Measurements from ENCODE around the gene SOCS3. TPM values are rescaled to one million over a fixed set of nuclear protein-coding genes. Genes with fewer than 3 reads are reported as not detected.

The SOCS3 gene
- total RNA-seq, 3 donors from 2014 or later = 118 to 143 (median 136) TPM

DNA sequence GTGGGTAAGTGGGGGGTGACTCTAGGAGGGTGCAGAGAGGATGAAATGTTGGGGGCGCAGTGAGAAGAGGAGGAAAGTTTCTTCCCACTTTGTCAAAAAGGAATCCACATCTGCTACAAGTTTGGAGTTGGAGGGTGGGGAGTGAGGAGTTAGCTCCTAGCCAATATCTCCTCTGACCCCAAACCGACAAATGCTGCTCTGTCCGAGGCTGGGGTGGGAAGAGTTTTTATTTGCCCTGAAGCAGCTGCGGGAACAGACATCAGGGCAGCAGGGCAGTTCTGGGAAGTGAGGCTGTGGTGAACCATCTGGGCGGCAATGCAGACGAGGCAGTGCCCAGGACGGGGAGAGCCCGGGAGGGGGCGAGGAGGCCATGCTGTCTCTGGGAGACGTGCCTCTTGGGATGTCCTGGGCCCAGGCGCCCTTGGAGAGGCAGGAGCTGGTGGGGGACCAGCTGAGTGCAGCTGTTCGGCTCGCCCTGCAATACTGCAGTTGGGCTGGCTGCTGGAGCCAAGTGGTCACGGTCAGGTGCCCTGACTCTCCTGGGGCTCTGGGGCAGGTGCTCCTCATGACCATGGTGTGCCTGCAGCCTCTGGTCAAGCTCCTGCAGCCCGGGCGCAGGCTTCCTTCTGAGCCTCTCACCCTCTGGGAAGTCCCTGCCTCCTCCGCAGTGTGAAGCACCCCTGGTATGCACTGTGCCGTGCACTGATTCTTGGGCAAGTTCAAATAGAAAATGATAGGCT, 6.4 kb upstream of the SOCS3 start:
- no peak overlapping the region for H3K4me3 Mint-ChIP-seq
- peaks cover 13% of the 10 kb centered on the region for H3K4me1 Mint-ChIP-seq (ENCODE audit: low read depth)
- no peaks in the 10 kb centered on the region for H3K27me3 Mint-ChIP-seq (ENCODE audit: low read depth)
- H3K9me3 Mint-ChIP-seq = no peaks in the 10 kb centered on the region
- H3K36me3 Mint-ChIP-seq (ENCODE audit: insufficient read depth) = no peaks in the 10 kb centered on the region
- DNase-seq (no peak), ATAC-seq (no peak)

DNA sequence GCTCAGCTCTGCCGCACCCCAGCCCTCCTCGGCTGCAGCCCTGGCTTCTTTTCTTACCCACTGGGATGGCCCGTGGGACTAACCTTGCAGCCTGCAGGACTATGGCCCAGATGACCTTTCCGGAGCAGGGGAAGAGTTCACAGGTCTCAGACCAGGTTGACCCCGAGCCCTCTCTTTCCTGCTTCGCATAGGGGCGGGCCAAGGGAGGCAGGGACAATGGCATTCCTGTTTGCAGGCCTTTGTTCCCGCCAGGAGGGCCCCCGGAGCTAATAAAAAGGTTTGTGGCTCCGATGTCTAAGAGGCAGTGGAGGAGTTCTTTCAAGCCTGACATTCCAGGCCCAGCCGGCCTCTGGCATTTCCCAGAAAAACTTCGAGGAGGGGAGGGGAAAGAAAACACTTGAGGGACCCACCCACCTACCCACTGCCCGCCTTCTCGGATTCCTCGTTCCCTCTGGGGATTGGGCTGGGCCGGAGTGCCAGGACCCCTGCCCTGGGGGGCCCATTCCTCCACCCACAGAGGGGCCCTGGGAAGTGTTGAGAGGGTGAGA, 5.8 kb upstream of the SOCS3 start:
- Mint-ChIP-seq H3K27me3 (ENCODE audit: low read depth) (no peaks in the 10 kb centered on the region), H3K4me3 (no peak overlapping the region), H3K9me3 (no peaks in the 10 kb centered on the region), H3K4me1 (ENCODE audit: low read depth) (peaks cover 17% of the 10 kb centered on the region), H3K36me3 (ENCODE audit: insufficient read depth) (no peaks in the 10 kb centered on the region)
- no peak for ATAC-seq
- DNase-seq = no peak

DNA sequence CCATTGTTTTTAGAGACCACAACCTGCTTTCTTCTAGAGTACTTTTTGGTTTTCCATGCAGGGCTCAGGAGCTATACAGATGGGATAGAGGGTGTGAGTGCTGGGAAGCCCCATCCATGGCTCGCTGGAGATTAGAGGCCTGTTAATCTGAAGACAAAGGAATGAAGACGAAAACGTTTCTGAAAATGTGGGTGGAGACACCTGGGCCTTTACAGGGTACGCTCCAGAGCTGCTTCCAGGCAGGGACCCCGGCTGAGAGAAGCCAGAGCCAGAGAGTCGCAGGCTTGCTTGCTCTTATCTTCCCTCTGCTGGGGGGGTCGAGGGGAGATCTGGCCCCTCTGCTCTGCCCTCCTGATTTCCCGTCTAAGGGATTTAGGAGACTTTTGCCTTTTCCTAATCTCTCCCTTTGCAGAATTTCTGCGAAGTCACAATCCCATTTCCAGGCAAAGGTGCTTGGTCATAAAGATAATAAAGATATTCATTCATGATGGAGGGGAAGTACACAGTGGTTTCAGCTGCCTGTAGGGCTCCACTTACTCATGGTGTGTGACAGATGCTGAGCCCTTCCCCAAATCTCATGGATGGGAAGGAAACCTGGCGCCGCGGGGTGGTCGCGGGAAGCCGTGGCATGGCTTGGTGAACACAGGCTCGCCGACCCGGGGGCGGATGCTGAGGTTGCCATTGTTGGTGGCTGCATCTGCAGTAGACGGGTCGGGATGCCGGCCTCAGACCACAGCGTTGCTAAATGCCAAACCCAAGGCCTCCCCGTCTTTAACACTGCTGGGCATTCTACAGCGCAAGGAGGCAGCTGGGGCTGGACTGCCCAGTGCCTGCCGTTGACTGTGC, 4.8 kb upstream of the SOCS3 start:
- no peak for DNase-seq
- H3K9me3 Mint-ChIP-seq = no peaks in the 10 kb centered on the region
- H3K4me3 Mint-ChIP-seq = no peak overlapping the region
- no peaks in the 10 kb centered on the region for H3K27me3 Mint-ChIP-seq (ENCODE audit: low read depth)
- ATAC-seq = no peak
- peaks cover 17% of the 10 kb centered on the region for H3K4me1 Mint-ChIP-seq (ENCODE audit: low read depth)
- H3K36me3 Mint-ChIP-seq (ENCODE audit: insufficient read depth) = no peaks in the 10 kb centered on the region

DNA sequence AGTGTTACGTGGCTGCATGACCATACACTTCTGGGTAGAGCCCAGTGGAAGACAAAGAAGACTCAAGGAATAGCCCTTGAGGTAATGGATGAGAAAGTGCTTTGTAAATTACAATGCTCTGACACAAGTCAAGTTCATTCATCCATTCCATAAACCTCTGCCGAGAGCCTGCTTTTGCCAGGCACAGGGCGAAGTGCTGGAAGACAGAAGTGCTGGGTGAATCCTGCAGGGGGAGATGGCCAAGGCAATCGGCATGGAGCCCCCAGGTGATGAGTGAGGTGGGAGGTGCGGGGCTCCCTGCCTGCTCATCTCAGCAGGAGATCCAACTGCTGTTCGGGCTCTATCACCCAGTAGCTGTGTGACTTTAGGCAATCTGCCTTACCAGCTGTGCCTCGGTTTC, 2.8 kb upstream of the SOCS3 start:
- peaks cover 9% of the 10 kb centered on the region for H3K36me3 Mint-ChIP-seq (ENCODE audit: insufficient read depth)
- no peaks in the 10 kb centered on the region for H3K27me3 Mint-ChIP-seq (ENCODE audit: low read depth)
- H3K4me3 Mint-ChIP-seq = no peak overlapping the region
- H3K9me3 Mint-ChIP-seq = no peaks in the 10 kb centered on the region
- peaks cover 17% of the 10 kb centered on the region for H3K4me1 Mint-ChIP-seq (ENCODE audit: low read depth)
- DNase-seq (no peak), ATAC-seq (no peak)

DNA sequence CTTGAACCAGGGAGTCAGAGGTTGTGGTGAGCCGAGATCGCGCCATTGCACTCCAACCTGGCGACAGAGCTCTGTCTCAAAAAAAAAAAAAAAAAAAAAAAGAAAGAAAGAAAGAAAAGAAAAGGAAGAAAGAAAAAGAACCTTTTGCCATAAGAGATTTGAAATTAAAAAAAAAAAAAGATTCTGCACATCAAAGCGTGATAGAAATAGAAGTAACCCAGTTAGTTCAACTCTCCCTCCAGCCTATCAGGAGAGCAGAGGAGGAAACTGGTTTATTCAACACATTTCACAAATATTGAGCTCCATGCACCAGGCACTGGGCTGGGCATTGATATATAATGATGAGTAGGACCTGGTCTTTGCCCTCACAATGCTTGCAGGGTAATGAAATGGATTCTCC, 2.4 kb upstream of the SOCS3 start:
- ATAC-seq (no peak), DNase-seq (no peak)
- Mint-ChIP-seq H3K9me3 (no peaks in the 10 kb centered on the region), H3K27me3 (ENCODE audit: low read depth) (no peaks in the 10 kb centered on the region), H3K4me3 (no peak overlapping the region), H3K36me3 (ENCODE audit: insufficient read depth) (peaks cover 13% of the 10 kb centered on the region), H3K4me1 (ENCODE audit: low read depth) (peaks cover 21% of the 10 kb centered on the region)

DNA sequence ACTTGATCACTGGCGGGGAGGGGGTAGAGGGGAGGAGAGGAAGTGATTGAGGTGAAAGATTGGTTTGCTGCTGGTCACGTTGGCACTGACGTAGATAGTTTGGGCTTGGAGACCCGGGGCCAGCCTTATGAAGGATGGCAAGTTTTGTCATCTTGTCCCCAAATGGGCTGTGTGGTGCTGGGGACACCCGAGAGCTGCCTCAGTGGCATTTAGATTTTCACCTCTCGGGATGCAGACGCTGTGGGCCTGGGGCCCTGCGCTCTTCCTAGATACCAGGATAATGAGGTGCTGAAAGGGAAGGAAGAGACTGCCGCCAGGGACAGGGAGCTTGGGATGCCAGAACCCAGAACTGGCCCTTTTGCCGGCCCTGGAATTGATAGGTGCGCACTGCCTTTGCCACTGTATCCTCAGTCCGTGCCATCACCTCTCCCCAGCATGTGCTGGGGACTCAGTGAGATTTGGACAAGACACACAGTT, 1.4 kb upstream of the SOCS3 start:
- Mint-ChIP-seq H3K9me3 (no peaks in the 10 kb centered on the region), H3K27me3 (ENCODE audit: low read depth) (no peaks in the 10 kb centered on the region), H3K36me3 (ENCODE audit: insufficient read depth) (peaks cover 18% of the 10 kb centered on the region), H3K4me3 (peak overlapping the region; percentile 82), H3K4me1 (ENCODE audit: low read depth) (peaks cover 23% of the 10 kb centered on the region)
- DNase-seq (no peak), ATAC-seq (no peak)

DNA sequence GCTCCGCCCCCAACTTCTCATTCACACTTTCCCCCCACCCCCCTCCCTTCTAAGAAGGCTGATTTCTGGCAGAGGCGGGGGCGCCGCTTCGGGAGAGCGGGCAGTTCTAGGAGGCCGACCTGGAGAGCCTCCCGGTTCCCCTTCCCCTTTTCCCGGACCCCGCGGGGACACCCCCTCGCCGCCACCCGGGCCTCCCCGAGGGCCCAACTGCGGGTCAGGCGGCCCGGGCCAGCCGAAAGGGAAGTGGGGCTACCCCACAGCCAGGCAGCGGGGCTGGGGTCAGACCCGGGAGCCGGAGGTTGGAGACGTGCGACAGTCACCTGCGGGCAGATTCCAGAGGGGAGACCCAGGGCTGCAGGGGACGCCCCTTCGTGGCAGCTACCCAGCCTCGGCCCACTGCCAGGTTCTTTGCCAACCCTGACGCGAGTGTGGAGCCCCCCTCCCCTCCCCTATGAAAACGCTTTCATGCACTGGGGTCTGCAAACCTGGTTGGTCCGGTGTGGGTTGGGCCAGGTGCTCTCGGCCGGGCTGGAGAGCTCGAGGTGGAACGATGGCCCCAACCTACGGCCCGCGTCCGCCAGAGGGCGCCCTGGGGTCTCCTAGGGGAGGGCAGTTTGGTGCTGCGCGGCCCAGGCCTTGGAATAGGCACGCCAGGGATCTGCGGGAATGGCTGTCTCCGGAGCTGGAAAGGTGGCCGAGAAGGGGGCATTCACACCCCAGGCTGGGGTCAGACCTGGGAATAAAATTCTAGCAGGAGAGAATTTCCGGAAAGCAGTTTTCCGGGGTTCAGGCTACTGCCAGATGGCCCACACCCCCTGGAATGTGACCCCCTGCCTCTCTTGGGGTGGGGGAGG, 721 bp upstream of the SOCS3 start:
- Mint-ChIP-seq H3K9me3 (no peaks in the 10 kb centered on the region), H3K36me3 (ENCODE audit: insufficient read depth) (peaks cover 20% of the 10 kb centered on the region), H3K4me3 (peak overlapping the region; percentile 82), H3K4me1 (ENCODE audit: low read depth) (peaks cover 30% of the 10 kb centered on the region), H3K27me3 (ENCODE audit: low read depth) (no peaks in the 10 kb centered on the region)
- DNase-seq = peak; percentile 93
- peak; percentile 32 to 37 for ATAC-seq

DNA sequence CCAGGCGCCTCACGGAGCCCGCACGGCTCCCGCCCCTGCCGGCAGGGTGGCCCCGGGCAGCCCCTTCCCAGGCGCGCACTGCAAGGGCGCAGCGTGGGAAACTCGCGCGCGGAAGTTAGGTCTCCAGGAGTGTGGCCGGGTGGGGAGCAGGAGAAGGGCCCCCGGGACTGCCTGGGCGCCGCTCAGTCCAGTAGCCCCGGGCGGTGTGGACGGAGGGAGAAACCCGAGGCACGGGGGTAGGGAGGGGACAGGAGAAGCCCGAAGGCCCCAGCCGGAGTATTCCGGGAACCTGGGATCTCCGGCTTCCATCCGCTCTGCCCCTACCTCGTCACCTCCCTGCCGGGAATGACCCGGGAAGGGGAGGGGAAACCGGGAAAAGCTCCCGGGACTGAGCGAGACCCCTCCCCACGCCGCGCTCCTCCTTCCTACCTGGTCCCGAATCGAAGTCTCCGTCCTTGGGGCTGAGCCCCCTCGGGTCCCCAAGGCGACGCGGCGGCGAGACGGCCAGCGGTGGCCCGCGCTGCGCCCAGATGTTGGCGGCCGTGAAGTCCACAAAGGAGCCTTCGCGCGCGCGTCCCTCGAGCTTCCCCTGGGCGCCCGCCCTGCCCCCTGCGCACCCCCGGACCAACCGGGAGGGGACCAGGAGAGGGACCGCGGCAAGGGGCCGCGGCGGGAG, 418 bp downstream of the SOCS3 start:
- no peak for ATAC-seq
- DNase-seq = no peak
- Mint-ChIP-seq H3K4me1 (ENCODE audit: low read depth) (peaks cover 32% of the 10 kb centered on the region), H3K9me3 (no peaks in the 10 kb centered on the region), H3K4me3 (peak overlapping the region; percentile 86), H3K36me3 (ENCODE audit: insufficient read depth) (peaks cover 24% of the 10 kb centered on the region), H3K27me3 (ENCODE audit: low read depth) (no peaks in the 10 kb centered on the region)

DNA sequence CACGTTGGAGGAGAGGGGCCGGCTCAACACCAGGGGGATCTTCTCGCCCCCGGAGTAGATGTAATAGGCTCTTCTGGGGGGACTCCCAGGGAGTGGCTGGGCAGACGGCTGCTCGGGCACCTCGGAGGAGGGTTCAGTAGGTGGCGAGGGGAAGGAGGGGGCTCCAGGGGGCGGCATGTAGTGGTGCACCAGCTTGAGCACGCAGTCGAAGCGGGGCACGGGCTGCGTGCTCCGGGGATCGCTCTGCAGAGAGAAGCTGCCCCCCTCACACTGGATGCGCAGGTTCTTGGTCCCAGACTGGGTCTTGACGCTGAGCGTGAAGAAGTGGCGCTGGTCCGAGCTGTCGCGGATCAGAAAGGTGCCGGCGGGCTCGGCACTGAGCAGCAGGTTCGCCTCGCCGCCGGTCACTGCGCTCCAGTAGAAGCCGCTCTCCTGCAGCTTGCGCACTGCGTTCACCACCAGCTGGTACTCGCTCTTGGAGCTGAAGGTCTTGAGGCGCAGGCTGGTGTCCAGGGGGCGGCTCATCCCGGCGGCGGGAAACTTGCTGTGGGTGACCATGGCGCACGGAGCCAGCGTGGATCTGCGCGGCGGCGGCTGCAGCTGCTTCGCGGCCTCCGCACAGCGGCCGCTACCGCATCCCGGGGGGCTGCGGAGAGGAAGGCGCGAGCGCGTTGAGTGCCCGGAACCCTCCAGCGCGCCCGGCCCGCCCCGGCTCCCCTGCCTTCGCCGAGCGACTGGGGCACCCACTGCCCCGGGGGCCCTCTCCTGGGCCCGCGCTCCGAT, 1.1 kb downstream of the SOCS3 start:
- Mint-ChIP-seq H3K9me3 (no peaks in the 10 kb centered on the region), H3K36me3 (ENCODE audit: insufficient read depth) (peaks cover 24% of the 10 kb centered on the region), H3K27me3 (ENCODE audit: low read depth) (no peaks in the 10 kb centered on the region), H3K4me3 (peak overlapping the region; percentile 91), H3K4me1 (ENCODE audit: low read depth) (peaks cover 35% of the 10 kb centered on the region)
- ATAC-seq = no peak
- DNase-seq = no peak

DNA sequence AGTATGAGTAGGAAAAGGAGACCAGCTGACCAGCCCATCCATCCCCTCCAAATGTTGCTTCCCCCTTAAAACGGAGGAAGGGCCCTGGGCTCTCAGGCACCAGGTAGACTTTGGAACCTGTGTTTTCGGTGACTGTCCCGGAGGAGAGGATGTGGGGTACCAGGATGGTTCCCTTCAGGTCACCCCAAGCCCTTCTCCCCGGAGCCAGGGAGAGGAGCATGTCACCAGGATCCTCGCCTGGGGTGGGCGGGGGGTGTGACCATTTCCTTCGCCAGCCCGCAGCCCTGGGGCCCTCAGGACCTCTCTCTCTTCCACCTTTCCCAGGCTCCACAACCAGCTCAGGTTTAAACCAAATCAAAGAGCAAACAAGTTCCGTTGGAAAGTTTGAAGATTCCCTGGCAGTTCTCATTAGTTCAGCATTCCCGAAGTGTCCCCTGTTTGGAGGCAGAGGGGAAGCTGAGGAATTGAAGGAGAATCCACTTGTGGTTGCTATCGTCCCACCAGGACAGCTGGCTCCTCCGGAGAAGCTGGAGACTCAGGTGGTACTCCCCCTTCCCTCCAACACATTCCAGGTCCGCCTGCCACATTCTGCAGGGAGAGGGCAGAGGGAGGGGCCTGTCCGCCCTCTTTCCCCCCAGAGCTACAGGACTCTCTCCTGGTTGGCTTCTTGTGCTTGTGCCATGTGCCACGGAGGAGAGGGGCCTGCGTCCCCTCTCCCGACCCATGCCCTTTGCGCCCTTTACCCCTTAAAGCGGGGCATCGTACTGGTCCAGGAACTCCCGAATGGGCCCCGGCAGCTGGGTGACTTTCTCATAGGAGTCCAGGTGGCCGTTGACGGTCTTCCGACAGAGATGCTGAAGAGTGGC, 2.0 kb downstream of the SOCS3 start:
- H3K27me3 Mint-ChIP-seq (ENCODE audit: low read depth) = no peaks in the 10 kb centered on the region
- no peak for ATAC-seq
- DNase-seq = no peak
- peaks cover 42% of the 10 kb centered on the region for H3K4me1 Mint-ChIP-seq (ENCODE audit: low read depth)
- peak overlapping the region; percentile 91 for H3K4me3 Mint-ChIP-seq
- peaks cover 24% of the 10 kb centered on the region for H3K36me3 Mint-ChIP-seq (ENCODE audit: insufficient read depth)
- H3K9me3 Mint-ChIP-seq = no peaks in the 10 kb centered on the region

DNA sequence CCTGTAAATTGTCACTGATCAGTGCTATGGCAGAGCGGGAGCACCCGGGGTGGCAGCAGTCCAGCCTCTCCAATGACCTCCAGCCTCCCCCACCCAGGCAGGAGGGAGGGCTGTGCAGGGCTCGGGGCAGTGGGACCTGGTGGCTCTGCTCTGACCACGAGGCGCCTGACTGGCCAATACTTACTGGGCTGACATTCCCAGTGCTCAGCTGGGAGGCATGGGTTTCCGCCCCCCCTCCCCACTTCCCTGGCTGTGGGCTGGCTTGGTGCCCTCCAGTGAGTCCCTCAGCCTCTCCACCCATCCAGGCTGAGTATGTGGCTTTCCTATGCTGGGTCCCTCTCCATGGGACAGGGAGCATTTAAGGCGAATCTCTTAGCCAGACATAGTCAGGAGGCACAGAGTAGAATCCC, 2.7 kb downstream of the SOCS3 start:
- Mint-ChIP-seq H3K4me3 (peak overlapping the region; percentile 91), H3K9me3 (no peaks in the 10 kb centered on the region), H3K36me3 (ENCODE audit: insufficient read depth) (peaks cover 24% of the 10 kb centered on the region), H3K27me3 (ENCODE audit: low read depth) (no peaks in the 10 kb centered on the region), H3K4me1 (ENCODE audit: low read depth) (peaks cover 45% of the 10 kb centered on the region)
- DNase-seq (no peak), ATAC-seq (no peak)

DNA sequence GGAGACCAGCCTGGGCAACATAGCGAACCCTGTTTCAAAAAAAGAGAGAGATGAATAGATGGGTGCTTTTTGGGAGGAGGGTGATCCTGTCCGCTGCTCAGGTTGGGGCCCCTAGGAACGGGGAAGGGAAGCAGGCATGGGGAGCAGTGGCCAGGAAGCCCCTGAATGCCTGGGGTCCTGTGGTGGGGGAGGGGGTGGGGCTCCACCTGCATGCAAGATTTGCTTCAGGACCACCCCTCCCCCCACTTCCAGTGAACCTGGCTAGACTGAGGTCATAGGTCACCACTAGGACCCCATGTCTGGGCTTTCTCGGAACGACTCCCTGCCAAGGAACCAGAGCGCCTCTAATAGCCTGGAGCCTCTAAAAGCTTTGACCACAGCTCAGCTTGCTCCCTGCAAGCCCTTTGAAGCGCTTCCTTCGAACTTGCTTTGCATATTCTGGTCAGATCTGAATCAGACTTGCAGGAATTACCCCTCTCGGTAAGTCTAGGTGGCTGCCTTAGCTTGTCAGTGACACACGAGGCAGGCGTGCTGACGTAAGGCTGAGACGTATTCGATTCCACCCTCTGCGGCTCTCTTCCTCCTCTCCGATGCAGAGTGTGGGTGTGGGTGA, 3.7 kb downstream of the SOCS3 start:
- Mint-ChIP-seq H3K36me3 (ENCODE audit: insufficient read depth) (peaks cover 24% of the 10 kb centered on the region), H3K9me3 (no peaks in the 10 kb centered on the region), H3K4me3 (peak overlapping the region; percentile 91), H3K27me3 (ENCODE audit: low read depth) (no peaks in the 10 kb centered on the region), H3K4me1 (ENCODE audit: low read depth) (peaks cover 50% of the 10 kb centered on the region)
- DNase-seq (peak; percentile 88), ATAC-seq (peak; percentile 42 to 54)

Measured in activated T-cell treated with anti-CD3 and anti-CD28 coated beads, Interleukin-2, amount 50 U/mL, for 4 hours (primary cell).